ENCODE data around the gene SLC29A2. TPM values are rescaled to one million over a fixed set of nuclear protein-coding genes. Genes with fewer than 3 reads are reported as not detected.
A peak's percentile ranks its signal among the peaks of the same experiment; 100 is the strongest.

SLC29A2 gene
- total and polyA plus RNA-seq, 2 of the 8 experiments (the other 6 are each of a cell fraction or from before 2014, with no cell fraction given) = 29.3 to 31.6 TPM

DNA sequence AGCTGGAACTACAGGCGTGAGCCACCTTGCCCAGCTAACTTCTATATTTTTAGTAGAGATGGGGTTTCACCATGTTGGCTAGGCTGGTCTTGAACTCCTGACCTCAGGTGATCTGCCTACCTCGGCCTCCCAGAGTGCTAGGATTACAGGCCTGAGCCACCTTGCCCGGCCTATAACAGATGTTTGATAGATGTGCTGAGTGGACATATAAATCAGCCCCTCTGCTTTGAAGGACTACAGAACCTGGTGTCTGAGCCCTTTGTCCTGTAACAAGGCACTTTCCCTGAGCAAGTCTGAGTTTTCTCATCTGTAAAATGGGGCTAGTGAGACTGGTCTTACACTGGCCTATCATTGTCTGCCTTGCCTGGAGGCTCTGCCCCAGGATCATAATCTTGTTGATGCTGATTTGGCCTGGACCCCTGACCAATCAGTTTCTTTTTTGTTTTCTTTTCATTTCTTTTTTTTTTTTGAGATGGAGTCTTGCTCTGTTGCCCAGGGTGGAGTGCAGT, 42.3 kb downstream of the SLC29A2 start:
- H3K4me2 ChIP-seq (ENCODE audit: insufficient read depth in 1 of 2, low read depth in 2 of 2, low read length in 2 of 2) = 0 out of 4 replicates have a peak overlapping the region, but pooled peaks of 1 of the 2 experiments have one; percentile 4
- H3K4me1 ChIP-seq (replicated peaks in 1 of 4; ENCODE audit: control insufficient read depth in 3 of 4, insufficient read depth in 4 of 4, low read length in 3 of 4) = peaks cover 5 to 12% (median 8%) of the 10 kb centered on the region in 4 experiments; a peak in 6 of 7 replicates
- ChIA-PET CTCF (ENCODE audit: partially characterized antibody) (interaction anchor here (0.7 to 8.7 kb wide), 16 partner anchors 10 to 152 kb away, joined by 3 to 242 read pairs (median 4); partner anchors contain the start of genes BRMS1 and CD248), POLR2A (ENCODE audit: partially characterized antibody) (interaction anchor here (1.0 to 8.5 kb wide), 5 partner anchors 12 to 32 kb away, joined by 5 to 61 read pairs (median 19); partner anchors contain the start of genes B4GAT1, BRMS1 and CD248)
- H2BK20ac ChIP-seq (ENCODE audit: low read length) = no peak overlapping the region
- TF ChIP-seq, protein P1, sequence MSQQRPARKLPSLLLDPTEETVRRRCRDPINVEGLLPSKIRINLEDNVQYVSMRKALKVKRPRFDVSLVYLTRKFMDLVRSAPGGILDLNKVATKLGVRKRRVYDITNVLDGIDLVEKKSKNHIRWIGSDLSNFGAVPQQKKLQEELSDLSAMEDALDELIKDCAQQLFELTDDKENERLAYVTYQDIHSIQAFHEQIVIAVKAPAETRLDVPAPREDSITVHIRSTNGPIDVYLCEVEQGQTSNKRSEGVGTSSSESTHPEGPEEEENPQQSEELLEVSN (IDR thresholded peaks at IDR 0.05) = no peak
- TF ChIP-seq POLR2A (IDR thresholded peaks at IDR 0.05; ENCODE audit: control extremely low read depth in 1 of 2, low read depth in 2 of 2, low read length in 2 of 2) = no peak
- TF ChIP-seq EZH2 (IDR thresholded peaks at IDR 0.05; ENCODE audit: low read depth, low read length, severe bottlenecking) = no peak
- no peak for TF ChIP-seq MAFK (IDR thresholded peaks at IDR 0.05; ENCODE audit: low read depth, low read length)
- no peak for TF ChIP-seq CTBP2 (IDR thresholded peaks at IDR 0.05; ENCODE audit: borderline replicate concordance, insufficient read depth, insufficient read length, low read length)
- TF ChIP-seq PHF8 (conservative IDR thresholded peaks at IDR 0.05; ENCODE audit: low read depth, low read length) = no peak
- TF ChIP-seq SIN3A (conservative IDR thresholded peaks at IDR 0.05 in 1 of 2, IDR thresholded peaks at IDR 0.05 in 1 of 2; ENCODE audit: low read depth in 1 of 2, low read length in 2 of 2) = no peak
- no peak for TF ChIP-seq CBX8 (IDR thresholded peaks at IDR 0.05; ENCODE audit: borderline replicate concordance, low read depth, low read length)
- TF ChIP-seq HDAC6 (IDR thresholded peaks at IDR 0.05; ENCODE audit: low read depth, low read length) = no peak
- H2BK12ac ChIP-seq (ENCODE audit: low read depth, low read length) = peak overlapping the region; percentile 92; the same call in 1 of the 2 replicates
- no peak overlapping the region for H3K4me3 ChIP-seq (ENCODE audit: extremely low read depth in 1 of 4, insufficient read depth in 2 of 4, low read depth in 3 of 4, low read length in 4 of 4)
- H3K56ac ChIP-seq (replicated peaks; ENCODE audit: insufficient read length, low read depth, low read length) = no peak overlapping the region
- no peaks in the 10 kb centered on the region for H3K9me3 ChIP-seq (ENCODE audit: insufficient read depth in 2 of 2, low read depth in 1 of 2, low read length in 1 of 2)
- H3K4ac ChIP-seq (replicated peaks; ENCODE audit: insufficient read length, low read depth, low read length) = no peak overlapping the region
- no peak overlapping the region for H2AFZ ChIP-seq (ENCODE audit: low read length)
- H4K20me1 ChIP-seq (replicated peaks in 1 of 2; ENCODE audit: control insufficient read depth in 1 of 2, insufficient read depth in 2 of 2, low read length in 2 of 2) = no peaks in the 10 kb centered on the region
- H3K27ac ChIP-seq (ENCODE audit: low read depth, low read length) = no peak overlapping the region
- peaks cover 0 to 7% (median 5%) of the 10 kb centered on the region in 4 experiments; a peak in 2 of 7 replicates for H3K27me3 ChIP-seq (replicated peaks in 1 of 4; ENCODE audit: control insufficient read depth in 3 of 4, extremely low read depth in 1 of 4, insufficient read depth in 3 of 4, low read length in 3 of 4)
- H3K36me3 ChIP-seq (ENCODE audit: control insufficient read depth in 2 of 4, insufficient read depth in 4 of 4, low read length in 3 of 4) = no peaks in the 10 kb centered on the region
- H3K9ac ChIP-seq (replicated peaks in 1 of 4; ENCODE audit: extremely low read depth in 1 of 4, low read depth in 3 of 4, low read length in 3 of 4) = no peak overlapping the region
- no peaks in the 10 kb centered on the region; the same call in 1 of the 2 replicates for H3K23me2 ChIP-seq (ENCODE audit: low read depth, low read length)
- no peak overlapping the region for H2BK120ac ChIP-seq (replicated peaks; ENCODE audit: low read depth, low read length)
- no peak overlapping the region for H2AK5ac ChIP-seq (ENCODE audit: low read depth, low read length)
- no peak overlapping the region for H4K91ac ChIP-seq (replicated peaks; ENCODE audit: insufficient read length, low read length)
- H3K79me1 ChIP-seq (ENCODE audit: low read depth, low read length) = no peaks in the 10 kb centered on the region
- 89% methylated on average over 3 of the region's 3 CpGs; no CpG with 5 or more reads in 1 of the 2 experiments for WGBS, 2 experiments (ENCODE audit: extremely low coverage in 1 of 2, insufficient coverage in 1 of 2, insufficient read length in 1 of 2, insufficient replicate concordance in 2 of 2, low coverage in 1 of 2, low lambda C conversion rate in 2 of 2, missing lambda C conversion rate in 1 of 2)
- no peak overlapping the region for H3K18ac ChIP-seq (ENCODE audit: extremely low read depth, low read length)
- no peak overlapping the region for H4K5ac ChIP-seq (ENCODE audit: insufficient read length, low read depth, low read length)
- H4K8ac ChIP-seq (ENCODE audit: extremely low read depth, insufficient read depth, low read length) = no peak overlapping the region
- FAIRE-seq (no peak), DNase-seq (ENCODE audit: low read depth in 1 of 2, low spot score in 2 of 2) (no peak)
- no peak overlapping the region for H3K14ac ChIP-seq (ENCODE audit: insufficient read length)
- no peaks in the 10 kb centered on the region for H3K79me2 ChIP-seq (ENCODE audit: control insufficient read depth in 1 of 2, insufficient read depth in 2 of 2, low read length in 2 of 2)
- no peak overlapping the region for H3K23ac ChIP-seq (ENCODE audit: insufficient read length)
- H2BK5ac ChIP-seq (ENCODE audit: low read depth, low read length) = 0 out of 2 replicates have a peak overlapping the region, but pooled peaks have one; percentile 71
- H2BK15ac ChIP-seq (ENCODE audit: low read length) = peak overlapping the region; percentile 81; the same call in 1 of the 2 replicates
